IPS DF 6.9 (cell line): ENCODE data around the gene PHKA2.

Source experiments
- DNase-seq: peaks from one replicate; pipeline ENCODE4 v3.0.0-alpha.2; 2013; ENCODE audit warnings: low read depth, low spot score
- H3K27ac ChIP-seq: one replicate; pipeline ENCODE4 v1.5.1; 2013; ENCODE audit warnings: low read length, control low read depth
- H3K27me3 ChIP-seq: 2 replicates; pipeline ENCODE4 v1.6.1; 2013; ENCODE audit warnings: mild to moderate bottlenecking, low read length; ENCODE audit not compliant: control insufficient read depth, insufficient read depth
- H3K36me3 ChIP-seq: 2 replicates; pipeline ENCODE4 v1.6.1; 2013; ENCODE audit warnings: low read length; ENCODE audit not compliant: control insufficient read depth, insufficient read depth
- H3K4me1 ChIP-seq: 2 replicates; pipeline ENCODE4 v1.6.1; 2013; ENCODE audit warnings: low read length; ENCODE audit not compliant: control insufficient read depth, insufficient read depth
- H3K4me3 ChIP-seq: 2 replicates; pipeline ENCODE4 v1.5.1; 2013; ENCODE audit warnings: mild to moderate bottlenecking, low read length
- H3K9me3 ChIP-seq: 2 replicates; pipeline ENCODE4 v1.6.1; 2013; ENCODE audit warnings: low read length, inconsistent platforms; ENCODE audit not compliant: control insufficient read depth, insufficient read depth
- WGBS: extraction: QIAGEN DNeasy Blood & Tissue Kit; methylation state at CpG from one replicate; pipeline ENCODE4 v1.1.7; 2013; ENCODE audit warnings: mixed read lengths, missing lambda C conversion rate; ENCODE audit not compliant: insufficient read length, insufficient coverage; 5-methylcytosine and 5-hydroxymethylcytosine counted together

The PHKA2 gene

GRCh38 chrX:18890049-18890381 is 93.9 kb downstream of the PHKA2 start:
- DNase-seq, result no peak
- peaks cover 5% of the 10 kb centered on the region for H3K4me1 ChIP-seq
- no peaks in the 10 kb centered on the region for H3K36me3 ChIP-seq
- H3K27ac ChIP-seq, result no peak overlapping the region
- no peaks in the 10 kb centered on the region for H3K9me3 ChIP-seq
- H3K27me3 ChIP-seq, result no peaks in the 10 kb centered on the region
- H3K4me3 ChIP-seq, result no peak overlapping the region
- WGBS, result no CpG with 5 or more reads among the region's 7 CpGs

DNA sequence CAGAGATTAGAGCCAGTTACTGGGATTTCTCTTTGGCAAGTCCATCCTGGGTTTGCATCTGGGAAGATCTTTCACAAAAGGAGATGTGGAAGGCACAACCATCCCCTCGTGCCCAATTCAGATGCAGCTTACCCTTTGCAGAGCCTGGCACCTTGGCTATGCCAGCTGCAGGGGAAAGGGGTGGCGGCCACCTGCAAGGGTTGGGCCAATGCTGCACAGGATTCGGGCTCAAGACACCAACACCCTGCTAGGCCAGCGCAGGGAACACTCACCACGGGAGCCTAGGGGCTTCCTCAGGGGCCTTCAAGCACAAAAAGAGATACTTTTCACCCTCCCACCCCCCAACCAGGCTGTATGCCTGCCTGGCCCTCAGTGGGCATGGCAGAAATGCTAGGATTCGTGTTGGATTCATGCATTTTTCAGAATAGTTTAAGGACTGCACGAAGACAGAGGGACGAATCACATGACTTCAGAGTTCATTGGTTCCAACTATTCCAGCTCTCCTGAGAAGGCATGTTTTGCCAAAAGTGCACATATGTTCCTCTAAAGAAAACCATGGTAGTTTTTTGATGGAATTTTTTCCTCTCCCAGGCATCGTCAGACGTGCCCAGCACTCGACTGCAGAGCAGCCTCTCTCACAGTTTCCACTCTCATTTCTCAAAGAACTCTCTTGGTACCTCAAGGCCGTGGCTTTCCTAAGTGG is 94.4 kb downstream of the PHKA2 start:
- no peaks in the 10 kb centered on the region for H3K36me3 ChIP-seq
- H3K27ac ChIP-seq, result no peak overlapping the region
- no CpG with 5 or more reads among the region's 12 CpGs for WGBS
- H3K9me3 ChIP-seq, result no peaks in the 10 kb centered on the region
- H3K4me1 ChIP-seq, result peaks cover 5% of the 10 kb centered on the region
- no peak overlapping the region for H3K4me3 ChIP-seq
- H3K27me3 ChIP-seq, result no peaks in the 10 kb centered on the region
- no peak for DNase-seq

- peaks cover 7% of the 10 kb centered on the region for H3K4me1 ChIP-seq
- no peak overlapping the region for H3K4me3 ChIP-seq
- no peak overlapping the region for H3K27ac ChIP-seq
- no CpG with 5 or more reads among the region's 4 CpGs for WGBS
- H3K27me3 ChIP-seq, result no peaks in the 10 kb centered on the region
- no peaks in the 10 kb centered on the region for H3K9me3 ChIP-seq
- no peak for DNase-seq
- H3K36me3 ChIP-seq, result no peaks in the 10 kb centered on the region
Observed at GRCh38 chrX:18888281-18888680, 95.6 kb downstream of the PHKA2 start.

- Histone ChIP-seq H3K4me3 (no peak overlapping the region), H3K9me3 (no peaks in the 10 kb centered on the region), H3K4me1 (peaks cover 7% of the 10 kb centered on the region), H3K36me3 (no peaks in the 10 kb centered on the region), H3K27ac (no peak overlapping the region), H3K27me3 (no peaks in the 10 kb centered on the region)
- WGBS, result no CpG with 5 or more reads among the region's 6 CpGs
- no peak for DNase-seq
Observed at GRCh38 chrX:18887825-18888212, 96.1 kb downstream of the PHKA2 start.

DNA sequence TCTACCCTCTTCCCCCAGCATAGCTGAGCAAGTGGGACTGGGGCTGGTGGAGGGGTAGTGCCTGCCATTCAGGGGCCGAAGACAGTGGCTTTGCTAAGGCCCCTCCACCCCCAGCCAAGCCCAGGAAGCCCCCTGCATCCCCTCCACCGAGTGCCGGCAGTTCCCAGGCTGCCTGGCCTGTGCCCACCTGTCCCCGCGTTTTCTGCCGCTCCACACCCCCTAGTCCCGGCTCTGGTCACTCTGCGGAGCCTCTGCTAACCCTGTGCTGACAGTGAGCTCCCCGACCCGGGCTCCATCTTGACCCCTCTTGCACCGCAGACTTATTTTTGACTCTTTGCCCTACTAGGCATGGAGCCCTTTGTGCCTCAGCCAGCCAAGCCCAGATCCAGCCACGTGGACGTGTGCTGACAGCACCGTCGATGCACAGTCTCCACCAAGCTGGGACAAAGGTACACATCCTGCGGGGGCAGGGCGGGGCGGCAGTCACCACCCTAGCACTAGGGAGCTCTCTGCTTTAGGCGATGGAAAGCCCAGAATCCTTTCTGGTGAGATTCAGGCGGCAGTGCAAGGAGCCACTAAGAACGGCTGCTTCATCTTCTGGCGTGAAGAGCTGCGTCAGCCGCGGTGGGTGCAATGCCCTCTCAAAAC is 96.6 kb downstream of the PHKA2 start:
- Histone ChIP-seq H3K9me3 (no peaks in the 10 kb centered on the region), H3K4me1 (peaks cover 7% of the 10 kb centered on the region), H3K27me3 (no peaks in the 10 kb centered on the region), H3K4me3 (no peak overlapping the region), H3K36me3 (no peaks in the 10 kb centered on the region), H3K27ac (no peak overlapping the region)
- no peak for DNase-seq
- no CpG with 5 or more reads among the region's 25 CpGs for WGBS

DNA sequence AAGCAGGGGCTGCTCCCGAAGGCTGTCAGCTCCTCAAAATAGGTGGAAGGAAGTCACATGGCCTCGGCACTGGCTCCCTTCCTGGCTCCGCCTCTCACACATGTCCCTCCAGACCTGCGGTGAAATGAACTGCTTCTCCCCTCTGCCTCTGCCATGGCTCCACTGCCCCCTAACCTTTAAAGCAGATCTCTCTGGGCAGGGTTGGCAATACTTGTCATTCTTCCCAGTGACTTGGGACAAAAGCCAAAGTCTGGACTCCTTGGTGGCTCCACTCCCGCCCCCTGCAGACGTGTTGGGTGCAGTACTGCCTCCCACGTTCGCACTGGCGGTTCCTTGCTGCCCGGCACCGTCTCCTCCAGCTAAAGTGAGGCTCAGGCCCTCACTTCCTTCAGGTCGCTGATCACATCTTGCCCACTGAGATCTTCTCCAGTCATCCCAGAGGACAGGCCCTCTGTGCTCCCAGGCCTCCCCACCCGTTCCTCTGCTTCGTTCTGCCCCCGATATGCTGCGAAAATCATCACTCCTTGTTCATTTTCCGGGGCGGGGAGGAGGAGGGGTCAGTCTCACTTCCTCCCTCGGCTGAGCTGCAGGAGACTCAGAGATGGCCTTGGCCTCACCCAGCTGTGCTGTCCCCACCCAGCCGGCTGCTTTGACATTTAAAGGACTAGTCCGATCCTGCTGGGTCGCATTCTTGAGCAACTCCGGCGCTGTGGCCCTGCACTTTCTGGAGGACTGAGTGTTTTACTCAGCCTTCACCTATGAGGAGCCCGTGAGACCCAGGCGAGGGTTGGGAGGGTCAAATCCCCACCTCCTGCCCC is 97.4 kb downstream of the PHKA2 start:
- H3K4me1 ChIP-seq, result peaks cover 7% of the 10 kb centered on the region
- H3K27me3 ChIP-seq, result no peaks in the 10 kb centered on the region
- no peak for DNase-seq
- no peaks in the 10 kb centered on the region for H3K36me3 ChIP-seq
- H3K9me3 ChIP-seq, result no peaks in the 10 kb centered on the region
- WGBS, result no CpG with 5 or more reads among the region's 26 CpGs
- H3K27ac ChIP-seq, result no peak overlapping the region
- H3K4me3 ChIP-seq, result peak overlapping the region; percentile 37; the same call in 1 of the 2 replicates

- H3K27me3 ChIP-seq, result no peaks in the 10 kb centered on the region
- peaks cover 7% of the 10 kb centered on the region for H3K4me1 ChIP-seq
- no peaks in the 10 kb centered on the region for H3K36me3 ChIP-seq
- WGBS, result no CpG with 5 or more reads among the region's 12 CpGs
- DNase-seq, result no peak
- no peak overlapping the region for H3K27ac ChIP-seq
- no peaks in the 10 kb centered on the region for H3K9me3 ChIP-seq
- no peak overlapping the region; the same call in 1 of the 2 replicates for H3K4me3 ChIP-seq
Observed at GRCh38 chrX:18886005-18886343, 97.9 kb downstream of the PHKA2 start.

DNA sequence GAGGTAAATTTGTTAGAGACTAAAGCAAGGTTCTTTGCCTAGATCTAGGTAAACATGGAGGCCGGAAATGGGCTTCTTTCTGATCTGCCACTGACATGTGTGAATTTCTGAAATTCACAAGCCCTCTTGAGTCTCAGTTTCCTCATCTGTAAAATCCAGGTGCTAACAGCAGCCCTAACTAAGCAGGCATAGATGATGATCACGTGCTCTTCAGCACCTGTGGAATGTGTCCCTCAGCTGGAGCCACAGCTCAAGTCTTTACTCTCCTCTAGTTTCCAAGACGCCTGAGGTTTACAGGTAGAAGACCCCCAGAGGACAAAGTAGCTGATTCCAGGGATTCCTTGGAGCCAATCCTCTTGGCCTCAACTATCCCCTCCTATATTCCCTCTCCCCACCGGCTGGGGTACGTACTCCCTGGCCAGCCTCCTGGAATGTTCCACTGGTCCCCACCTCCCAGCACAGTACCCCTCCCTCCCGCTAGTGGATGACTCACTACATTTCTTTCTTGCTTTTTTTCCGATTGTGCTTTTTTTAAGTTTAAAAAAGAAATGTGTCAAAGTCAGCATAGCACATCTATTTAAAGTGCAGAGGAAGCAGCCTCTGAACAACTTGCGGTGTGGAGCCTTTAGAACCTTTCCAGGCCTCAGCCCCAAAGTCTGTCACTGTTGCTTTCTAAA is 98.4 kb downstream of the PHKA2 start:
- Histone ChIP-seq H3K9me3 (no peaks in the 10 kb centered on the region), H3K4me1 (peaks cover 7% of the 10 kb centered on the region; the same call in 1 of the 2 replicates), H3K27me3 (no peaks in the 10 kb centered on the region), H3K4me3 (no peak overlapping the region), H3K36me3 (no peaks in the 10 kb centered on the region), H3K27ac (no peak overlapping the region)
- no peak for DNase-seq
- WGBS, result no CpG with 5 or more reads among the region's 8 CpGs

- H3K4me1 ChIP-seq, result peaks cover 7% of the 10 kb centered on the region; the same call in 1 of the 2 replicates
- H3K36me3 ChIP-seq, result no peaks in the 10 kb centered on the region
- DNase-seq, result no peak
- no peaks in the 10 kb centered on the region for H3K9me3 ChIP-seq
- H3K4me3 ChIP-seq, result no peak overlapping the region
- H3K27me3 ChIP-seq, result no peaks in the 10 kb centered on the region
- no peak overlapping the region for H3K27ac ChIP-seq
- no CpG with 5 or more reads among the region's 4 CpGs for WGBS
Observed at GRCh38 chrX:18884916-18885315, 99.0 kb downstream of the PHKA2 start.
